ENCODE data around the gene AUTS2. TPM values are rescaled to one million over a fixed set of nuclear protein-coding genes. Genes with fewer than 3 reads are reported as not detected.

The AUTS2 gene
- total and polyA plus RNA-seq, 2 experiments from 2014 or later: 3.0 to 4.4 TPM

- no peak overlapping the region for H3K4me2 ChIP-seq (ENCODE audit: unreplicated experiment)
- H3K4me1 ChIP-seq (ENCODE audit: insufficient read depth): peaks cover 3% of the 10 kb centered on the region; the same call in 1 of the 2 replicates
- H3F3A ChIP-seq (ENCODE audit: insufficient read depth): no peaks in the 10 kb centered on the region
- H3K27ac ChIP-seq: no peak overlapping the region
- H3K9me3 ChIP-seq (ENCODE audit: low read depth): no peaks in the 10 kb centered on the region
- H3K9ac ChIP-seq: no peak overlapping the region
- H3K36me3 ChIP-seq (ENCODE audit: low read depth): no peaks in the 10 kb centered on the region
- DNase-seq: no peak
- H3K9me2 ChIP-seq (ENCODE audit: insufficient read depth): no peaks in the 10 kb centered on the region
- H3K79me2 ChIP-seq (ENCODE audit: insufficient read depth): no peaks in the 10 kb centered on the region
- no peaks in the 10 kb centered on the region; the same call in none of the 2 replicates for H3K27me3 ChIP-seq (replicated peaks; ENCODE audit: insufficient read depth)
- H2AFZ ChIP-seq: no peak overlapping the region
- TF ChIP-seq EZH2 (IDR thresholded peaks at IDR 0.05; ENCODE audit: insufficient read depth, poor library complexity, severe bottlenecking) (no peak), EZH2phosphoT487 (IDR thresholded peaks at IDR 0.05; ENCODE audit: insufficient read depth, low read depth) (no peak)
- no peak overlapping the region for H3K4me3 ChIP-seq
- in situ Hi-C loops (cut with MboI): no loop called here
- WGBS, 2 experiments (ENCODE audit: low coverage in 1 of 2, low lambda C conversion rate in 2 of 2, missing lambda C conversion rate in 2 of 2): 69 to 70% methylated on average over 3 of the region's 3 CpGs
- no peaks in the 10 kb centered on the region for H4K20me1 ChIP-seq (ENCODE audit: insufficient read depth)
Measured at GRCh38 chr7:69878591-69878990, 280.3 kb downstream of the AUTS2 start.

- Histone ChIP-seq H3K4me3 (no peak overlapping the region), H3K4me2 (ENCODE audit: unreplicated experiment) (no peak overlapping the region), H4K20me1 (ENCODE audit: insufficient read depth) (no peaks in the 10 kb centered on the region), H3K9me2 (ENCODE audit: insufficient read depth) (no peaks in the 10 kb centered on the region), H3F3A (ENCODE audit: insufficient read depth) (no peaks in the 10 kb centered on the region), H3K36me3 (ENCODE audit: low read depth) (no peaks in the 10 kb centered on the region), H3K27me3 (replicated peaks; ENCODE audit: insufficient read depth) (no peaks in the 10 kb centered on the region; the same call in none of the 2 replicates), H3K9ac (no peak overlapping the region), H2AFZ (no peak overlapping the region), H3K79me2 (ENCODE audit: insufficient read depth) (no peaks in the 10 kb centered on the region), H3K4me1 (ENCODE audit: insufficient read depth) (no peaks in the 10 kb centered on the region), H3K27ac (no peak overlapping the region), H3K9me3 (ENCODE audit: low read depth) (no peaks in the 10 kb centered on the region)
- in situ Hi-C loops (cut with MboI): no loop called here
- 64 to 73% methylated on average over 3 of the region's 3 CpGs for WGBS, 2 experiments (ENCODE audit: low coverage in 1 of 2, low lambda C conversion rate in 2 of 2, missing lambda C conversion rate in 2 of 2)
- DNase-seq: no peak
- no peak for TF ChIP-seq EZH2phosphoT487 (IDR thresholded peaks at IDR 0.05; ENCODE audit: insufficient read depth, low read depth)
- no peak for TF ChIP-seq EZH2 (IDR thresholded peaks at IDR 0.05; ENCODE audit: insufficient read depth, poor library complexity, severe bottlenecking)
Measured at GRCh38 chr7:69879989-69880388, 281.7 kb downstream of the AUTS2 start.

- Histone ChIP-seq H3K79me2 (ENCODE audit: insufficient read depth) (no peaks in the 10 kb centered on the region), H3K27ac (no peak overlapping the region), H3K4me1 (ENCODE audit: insufficient read depth) (no peaks in the 10 kb centered on the region), H4K20me1 (ENCODE audit: insufficient read depth) (no peaks in the 10 kb centered on the region), H3K9me3 (ENCODE audit: low read depth) (no peaks in the 10 kb centered on the region), H2AFZ (no peak overlapping the region), H3K9me2 (ENCODE audit: insufficient read depth) (no peaks in the 10 kb centered on the region), H3K27me3 (replicated peaks; ENCODE audit: insufficient read depth) (no peaks in the 10 kb centered on the region; the same call in none of the 2 replicates), H3F3A (ENCODE audit: insufficient read depth) (no peaks in the 10 kb centered on the region), H3K36me3 (ENCODE audit: low read depth) (no peaks in the 10 kb centered on the region), H3K4me3 (no peak overlapping the region), H3K4me2 (ENCODE audit: unreplicated experiment) (no peak overlapping the region), H3K9ac (no peak overlapping the region)
- WGBS, 2 experiments (ENCODE audit: low coverage in 1 of 2, low lambda C conversion rate in 2 of 2, missing lambda C conversion rate in 2 of 2): 78% methylated on average over 3 of the region's 3 CpGs
- DNase-seq: no peak
- TF ChIP-seq EZH2 (IDR thresholded peaks at IDR 0.05; ENCODE audit: insufficient read depth, poor library complexity, severe bottlenecking) (no peak), EZH2phosphoT487 (IDR thresholded peaks at IDR 0.05; ENCODE audit: insufficient read depth, low read depth) (no peak)
- in situ Hi-C loops (cut with MboI): no loop called here
Measured at GRCh38 chr7:69880840-69881239, 282.6 kb downstream of the AUTS2 start.

- Histone ChIP-seq H3K27me3 (replicated peaks; ENCODE audit: insufficient read depth) (no peaks in the 10 kb centered on the region; the same call in none of the 2 replicates), H3K4me2 (ENCODE audit: unreplicated experiment) (no peak overlapping the region), H3K4me1 (ENCODE audit: insufficient read depth) (no peaks in the 10 kb centered on the region), H3K9ac (no peak overlapping the region), H3K27ac (no peak overlapping the region), H3K79me2 (ENCODE audit: insufficient read depth) (no peaks in the 10 kb centered on the region), H3K4me3 (no peak overlapping the region), H3K36me3 (ENCODE audit: low read depth) (no peaks in the 10 kb centered on the region), H3K9me3 (ENCODE audit: low read depth) (no peaks in the 10 kb centered on the region), H2AFZ (no peak overlapping the region), H4K20me1 (ENCODE audit: insufficient read depth) (no peaks in the 10 kb centered on the region), H3F3A (ENCODE audit: insufficient read depth) (no peaks in the 10 kb centered on the region), H3K9me2 (ENCODE audit: insufficient read depth) (no peaks in the 10 kb centered on the region)
- WGBS, 2 experiments (ENCODE audit: low coverage in 1 of 2, low lambda C conversion rate in 2 of 2, missing lambda C conversion rate in 2 of 2): 78 to 87% methylated on average over 1 of the region's 1 CpG
- TF ChIP-seq EZH2phosphoT487 (IDR thresholded peaks at IDR 0.05; ENCODE audit: insufficient read depth, low read depth): no peak
- DNase-seq: no peak
- in situ Hi-C loops (cut with MboI): no loop called here
Measured at GRCh38 chr7:69882269-69882668, 284.0 kb downstream of the AUTS2 start.

- H2AFZ ChIP-seq: no peak overlapping the region
- in situ Hi-C loops (cut with MboI): no loop called here
Measured at GRCh38 chr7:69883399-69883891, 285.2 kb downstream of the AUTS2 start.

More at GRCh38 chr7:69883399-69883891, 285.2 kb downstream of the AUTS2 start:
- Histone ChIP-seq H3K36me3 (ENCODE audit: low read depth) (no peaks in the 10 kb centered on the region), H3K79me2 (ENCODE audit: insufficient read depth) (no peaks in the 10 kb centered on the region), H3K9ac (no peak overlapping the region), H4K20me1 (ENCODE audit: insufficient read depth) (no peaks in the 10 kb centered on the region), H3K9me3 (ENCODE audit: low read depth) (no peaks in the 10 kb centered on the region), H3K4me3 (no peak overlapping the region), H3K4me2 (ENCODE audit: unreplicated experiment) (no peak overlapping the region), H3K4me1 (ENCODE audit: insufficient read depth) (no peaks in the 10 kb centered on the region), H3K27me3 (replicated peaks; ENCODE audit: insufficient read depth) (no peaks in the 10 kb centered on the region; the same call in 1 of the 2 replicates), H3K9me2 (ENCODE audit: insufficient read depth) (no peaks in the 10 kb centered on the region), H3K27ac (no peak overlapping the region), H3F3A (ENCODE audit: insufficient read depth) (no peaks in the 10 kb centered on the region)
- WGBS, 2 experiments (ENCODE audit: low coverage in 1 of 2, low lambda C conversion rate in 2 of 2, missing lambda C conversion rate in 2 of 2): 89% methylated on average over 7 of the region's 7 CpGs
- no peak for DNase-seq
- TF ChIP-seq EZH2phosphoT487 (IDR thresholded peaks at IDR 0.05; ENCODE audit: insufficient read depth, low read depth): no peak
- no peak for TF ChIP-seq EZH2 (IDR thresholded peaks at IDR 0.05; ENCODE audit: insufficient read depth, poor library complexity, severe bottlenecking)

Measured in GM23248 (cell line).